ENCODE results near the gene DSE. TPM values are rescaled to one million over a fixed set of nuclear protein-coding genes. Genes with fewer than 3 reads are reported as not detected.

Gene DSE
- total RNA-seq, 1 donor from 2014 or later: 26.5 TPM

DNA sequence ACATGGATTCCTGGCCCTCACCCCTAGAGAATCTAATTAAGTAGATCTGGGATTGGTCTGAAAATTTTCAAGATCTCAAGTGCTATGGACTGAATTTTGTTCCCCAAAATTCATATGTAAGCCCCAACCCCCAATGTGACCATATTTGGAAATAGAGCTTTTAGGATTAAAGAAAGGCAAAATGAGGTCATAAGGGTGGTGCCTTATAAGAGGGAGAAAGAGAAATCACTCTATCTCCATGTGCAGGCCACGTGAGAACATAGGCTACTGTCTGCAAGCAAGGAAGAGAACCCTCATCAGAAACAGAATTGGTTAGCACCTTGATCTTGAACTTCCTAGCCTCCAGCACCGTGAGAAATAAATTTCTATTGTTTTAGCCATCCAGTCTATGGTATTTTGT, 8.5 kb upstream of the DSE start:
- no peaks in the 10 kb centered on the region for H3K36me3 Mint-ChIP-seq (ENCODE audit: low read depth, unreplicated experiment)
- H3K4me3 Mint-ChIP-seq (ENCODE audit: unreplicated experiment): no peak overlapping the region
- H3K4me1 Mint-ChIP-seq (ENCODE audit: unreplicated experiment): no peaks in the 10 kb centered on the region
- no peak overlapping the region for H3K27ac Mint-ChIP-seq (ENCODE audit: unreplicated experiment)
- H3K9me3 Mint-ChIP-seq (ENCODE audit: unreplicated experiment): no peaks in the 10 kb centered on the region
- TF ChIP-seq, protein P1, sequence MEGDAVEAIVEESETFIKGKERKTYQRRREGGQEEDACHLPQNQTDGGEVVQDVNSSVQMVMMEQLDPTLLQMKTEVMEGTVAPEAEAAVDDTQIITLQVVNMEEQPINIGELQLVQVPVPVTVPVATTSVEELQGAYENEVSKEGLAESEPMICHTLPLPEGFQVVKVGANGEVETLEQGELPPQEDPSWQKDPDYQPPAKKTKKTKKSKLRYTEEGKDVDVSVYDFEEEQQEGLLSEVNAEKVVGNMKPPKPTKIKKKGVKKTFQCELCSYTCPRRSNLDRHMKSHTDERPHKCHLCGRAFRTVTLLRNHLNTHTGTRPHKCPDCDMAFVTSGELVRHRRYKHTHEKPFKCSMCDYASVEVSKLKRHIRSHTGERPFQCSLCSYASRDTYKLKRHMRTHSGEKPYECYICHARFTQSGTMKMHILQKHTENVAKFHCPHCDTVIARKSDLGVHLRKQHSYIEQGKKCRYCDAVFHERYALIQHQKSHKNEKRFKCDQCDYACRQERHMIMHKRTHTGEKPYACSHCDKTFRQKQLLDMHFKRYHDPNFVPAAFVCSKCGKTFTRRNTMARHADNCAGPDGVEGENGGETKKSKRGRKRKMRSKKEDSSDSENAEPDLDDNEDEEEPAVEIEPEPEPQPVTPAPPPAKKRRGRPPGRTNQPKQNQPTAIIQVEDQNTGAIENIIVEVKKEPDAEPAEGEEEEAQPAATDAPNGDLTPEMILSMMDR (IDR thresholded peaks at IDR 0.05; ENCODE audit: unreplicated experiment): no peak
- DNase-seq (ENCODE audit: low spot score): no peak
- no peaks in the 10 kb centered on the region for H3K27me3 Mint-ChIP-seq (ENCODE audit: unreplicated experiment)

DNA sequence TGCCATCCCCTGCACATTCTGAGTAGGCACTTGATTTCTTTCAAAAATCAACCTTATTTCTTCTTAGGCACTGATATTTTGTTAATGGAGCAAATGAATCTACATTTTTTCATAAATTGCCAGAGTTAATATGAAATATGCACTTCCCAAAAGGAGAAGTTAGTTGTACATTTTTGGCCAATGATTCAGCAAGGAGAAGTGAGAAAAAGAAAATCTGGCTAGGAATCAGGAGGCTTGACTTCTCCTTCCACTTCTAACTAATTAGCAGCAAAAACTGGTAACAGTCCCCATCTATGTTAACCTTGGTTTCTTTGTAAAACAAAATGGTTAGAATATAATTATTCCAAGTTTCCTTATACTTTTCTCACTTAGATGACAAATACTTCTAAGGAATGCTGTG, 7.0 kb upstream of the DSE start:
- Mint-ChIP-seq H3K36me3 (ENCODE audit: low read depth, unreplicated experiment) (no peaks in the 10 kb centered on the region), H3K4me1 (ENCODE audit: unreplicated experiment) (no peaks in the 10 kb centered on the region), H3K27ac (ENCODE audit: unreplicated experiment) (no peak overlapping the region), H3K4me3 (ENCODE audit: unreplicated experiment) (no peak overlapping the region), H3K9me3 (ENCODE audit: unreplicated experiment) (no peaks in the 10 kb centered on the region), H3K27me3 (ENCODE audit: unreplicated experiment) (no peaks in the 10 kb centered on the region)
- DNase-seq (ENCODE audit: low spot score): no peak
- TF ChIP-seq, protein P1 (IDR thresholded peaks at IDR 0.05; ENCODE audit: unreplicated experiment): no peak

DNA sequence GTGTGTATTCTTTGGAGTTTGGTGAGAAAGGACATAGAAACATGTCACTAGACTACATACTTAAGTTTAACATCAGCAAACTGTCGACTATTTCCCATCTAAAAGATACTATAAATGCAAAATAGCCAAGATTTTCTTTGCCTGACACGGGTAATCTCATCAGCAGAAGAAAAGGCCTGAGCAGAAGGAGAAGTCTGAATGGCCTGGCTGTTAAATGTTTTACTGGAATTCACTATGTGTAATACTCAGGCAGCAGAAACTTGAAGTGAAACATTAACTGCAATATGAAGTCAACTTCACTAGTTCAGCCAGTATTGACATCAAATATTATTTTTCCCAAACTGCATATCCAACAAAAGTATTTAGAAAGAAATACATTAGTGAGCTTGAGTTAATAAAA, 6.4 kb upstream of the DSE start:
- TF ChIP-seq, protein P1 (IDR thresholded peaks at IDR 0.05; ENCODE audit: unreplicated experiment): no peak
- H3K36me3 Mint-ChIP-seq (ENCODE audit: low read depth, unreplicated experiment): no peaks in the 10 kb centered on the region

DNA sequence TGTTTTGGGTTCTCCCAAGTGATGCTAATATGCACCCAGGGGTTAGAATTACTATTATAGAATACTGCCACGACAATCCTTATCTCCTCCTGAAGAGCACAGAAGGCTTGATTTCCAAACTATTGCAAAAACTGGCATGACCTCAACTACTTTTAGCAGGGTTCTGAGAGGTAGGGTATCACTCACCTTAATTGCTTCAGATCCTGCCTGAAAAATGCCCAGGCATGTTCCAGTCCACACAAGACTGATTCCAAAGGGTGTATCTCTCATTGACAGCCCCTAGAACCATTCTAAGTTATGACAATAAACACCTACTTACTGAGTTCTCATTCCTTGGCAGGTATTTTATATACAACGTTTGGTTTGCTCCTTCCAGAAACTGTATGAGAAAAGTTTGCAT, 5.0 kb upstream of the DSE start:
- TF ChIP-seq, protein P1 (IDR thresholded peaks at IDR 0.05; ENCODE audit: unreplicated experiment): no peak
- no peaks in the 10 kb centered on the region for H3K9me3 Mint-ChIP-seq (ENCODE audit: unreplicated experiment)
- H3K4me1 Mint-ChIP-seq (ENCODE audit: unreplicated experiment): peaks cover 4% of the 10 kb centered on the region
- H3K36me3 Mint-ChIP-seq (ENCODE audit: low read depth, unreplicated experiment): no peaks in the 10 kb centered on the region
- no peak overlapping the region for H3K4me3 Mint-ChIP-seq (ENCODE audit: unreplicated experiment)
- DNase-seq (ENCODE audit: low spot score): no peak
- no peak overlapping the region for H3K27ac Mint-ChIP-seq (ENCODE audit: unreplicated experiment)
- H3K27me3 Mint-ChIP-seq (ENCODE audit: unreplicated experiment): peaks cover 5% of the 10 kb centered on the region

More for the DNA sequence above, 6.4 kb upstream of the DSE start:
- DNase-seq (ENCODE audit: low spot score): no peak
- Mint-ChIP-seq H3K27me3 (ENCODE audit: unreplicated experiment) (no peaks in the 10 kb centered on the region), H3K9me3 (ENCODE audit: unreplicated experiment) (no peaks in the 10 kb centered on the region), H3K4me3 (ENCODE audit: unreplicated experiment) (no peak overlapping the region), H3K27ac (ENCODE audit: unreplicated experiment) (no peak overlapping the region), H3K4me1 (ENCODE audit: unreplicated experiment) (no peaks in the 10 kb centered on the region)

DNA sequence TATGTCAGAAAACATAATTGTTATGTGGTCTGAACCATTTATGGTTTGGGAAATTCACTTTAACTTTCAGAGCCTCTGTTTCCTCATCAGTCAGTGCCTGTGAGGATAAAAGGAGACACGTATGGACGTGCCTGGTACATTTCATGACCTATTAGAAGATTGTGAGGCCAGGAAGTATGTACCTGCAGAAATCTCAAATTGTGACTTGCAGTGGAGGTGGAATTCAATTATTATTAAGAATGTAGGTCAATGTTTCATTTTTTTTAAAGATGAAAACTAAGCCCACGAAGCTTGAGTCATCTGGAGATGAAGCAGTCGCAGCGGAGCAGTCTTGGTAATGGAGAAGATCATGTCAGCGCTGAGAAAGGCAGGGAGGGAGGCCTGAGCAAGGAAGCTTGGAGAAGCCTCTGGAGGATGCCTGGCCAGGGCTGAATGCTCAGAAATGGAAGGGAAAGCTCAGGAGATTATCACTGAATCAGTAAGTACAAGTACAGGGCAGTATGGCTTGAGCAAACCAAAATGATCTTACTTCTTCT, 3.9 kb upstream of the DSE start:
- no peak overlapping the region for H3K4me3 Mint-ChIP-seq (ENCODE audit: unreplicated experiment)
- DNase-seq (ENCODE audit: low spot score): no peak
- H3K36me3 Mint-ChIP-seq (ENCODE audit: low read depth, unreplicated experiment): no peaks in the 10 kb centered on the region
- peaks cover 4% of the 10 kb centered on the region for H3K4me1 Mint-ChIP-seq (ENCODE audit: unreplicated experiment)
- TF ChIP-seq, protein P1 (IDR thresholded peaks at IDR 0.05; ENCODE audit: unreplicated experiment): no peak
- H3K9me3 Mint-ChIP-seq (ENCODE audit: unreplicated experiment): no peaks in the 10 kb centered on the region
- H3K27ac Mint-ChIP-seq (ENCODE audit: unreplicated experiment): no peak overlapping the region
- H3K27me3 Mint-ChIP-seq (ENCODE audit: unreplicated experiment): peaks cover 5% of the 10 kb centered on the region
